C4-2B (cell line): Measurements from ENCODE around the gene ARRDC5.

Source experiments
- ZFX ChIP-seq: fragments of 450-650 bp; IDR thresholded peaks from 2 replicates; pipeline ENCODE4 v1.6.1; 2017
- TF ChIP-seq, protein P1 (sequence below): fragments of 450-650 bp; conservative IDR thresholded peaks from 2 replicates; pipeline ENCODE4 v1.5.1; 2017; ENCODE audit warnings: mild to moderate bottlenecking

DNA sequence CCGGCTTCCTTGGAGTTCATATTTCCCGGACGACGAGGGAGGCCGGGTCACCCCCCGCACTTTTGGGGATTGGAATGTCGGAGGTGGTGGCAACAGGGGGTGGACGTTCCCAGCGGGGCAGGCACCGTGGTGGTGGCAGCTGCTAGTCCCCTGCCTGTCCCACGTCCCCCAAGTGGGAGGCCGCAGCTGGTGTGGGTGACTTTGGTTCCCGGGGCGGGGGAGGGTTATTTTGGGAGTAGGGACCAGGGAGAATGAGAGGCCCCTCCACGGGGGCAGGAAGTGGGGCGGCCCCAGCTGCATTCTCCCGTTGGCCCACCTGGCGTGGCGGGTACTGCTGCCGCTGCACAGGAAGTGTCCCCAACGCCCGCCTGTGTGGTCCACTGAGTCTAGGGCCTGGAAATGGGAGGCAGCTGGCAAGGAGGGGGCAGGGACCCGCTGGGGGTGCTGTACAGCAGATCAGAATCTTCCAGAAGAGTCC, 24.2 kb downstream of the ARRDC5 start:
- TF ChIP-seq, protein P1, sequence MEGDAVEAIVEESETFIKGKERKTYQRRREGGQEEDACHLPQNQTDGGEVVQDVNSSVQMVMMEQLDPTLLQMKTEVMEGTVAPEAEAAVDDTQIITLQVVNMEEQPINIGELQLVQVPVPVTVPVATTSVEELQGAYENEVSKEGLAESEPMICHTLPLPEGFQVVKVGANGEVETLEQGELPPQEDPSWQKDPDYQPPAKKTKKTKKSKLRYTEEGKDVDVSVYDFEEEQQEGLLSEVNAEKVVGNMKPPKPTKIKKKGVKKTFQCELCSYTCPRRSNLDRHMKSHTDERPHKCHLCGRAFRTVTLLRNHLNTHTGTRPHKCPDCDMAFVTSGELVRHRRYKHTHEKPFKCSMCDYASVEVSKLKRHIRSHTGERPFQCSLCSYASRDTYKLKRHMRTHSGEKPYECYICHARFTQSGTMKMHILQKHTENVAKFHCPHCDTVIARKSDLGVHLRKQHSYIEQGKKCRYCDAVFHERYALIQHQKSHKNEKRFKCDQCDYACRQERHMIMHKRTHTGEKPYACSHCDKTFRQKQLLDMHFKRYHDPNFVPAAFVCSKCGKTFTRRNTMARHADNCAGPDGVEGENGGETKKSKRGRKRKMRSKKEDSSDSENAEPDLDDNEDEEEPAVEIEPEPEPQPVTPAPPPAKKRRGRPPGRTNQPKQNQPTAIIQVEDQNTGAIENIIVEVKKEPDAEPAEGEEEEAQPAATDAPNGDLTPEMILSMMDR: no peak
- no peak for TF ChIP-seq ZFX
